K562 (cell line): ENCODE results near the gene PTPN9. TPM values are rescaled to one million over a fixed set of nuclear protein-coding genes. Genes with fewer than 3 reads are reported as not detected.

Experiments
- HDAC2 ChIP-seq: fragments of 450-650 bp; IDR thresholded peaks from 2 replicates; pipeline ENCODE4 v1.6.1; 2016; ENCODE audit warnings: mild to moderate bottlenecking
- MAZ ChIP-seq, 2 experiments: fragments of 450-650 bp in 1 of 2; sonication (generic) in 1 of 2; formaldehyde crosslinking; IDR thresholded peaks in 1 of 2; conservative IDR thresholded peaks in 1 of 2; 2 replicates each; pipeline versions ENCODE4 v1.4.0 to v1.5.0; 2020; ENCODE audit warnings: mild to moderate bottlenecking in 1 of 2, missing genetic modification reagents in 1 of 2
- ZNF696 ChIP-seq: fragments of 250-450 bp; sonication (Bioruptor Pico); conservative IDR thresholded peaks from 2 replicates; pipeline ENCODE4 v1.4.0; 2020; ENCODE audit warnings: mild to moderate bottlenecking, moderate library complexity
- polyA plus RNA-seq, 8 experiments: library from polyadenylated mRNA; depleted of rRNA in 4 of 8; stranded (reverse) in 5 of 8; unstranded in 3 of 8; fragments of >200 nt; fragmentation: Nextera tagmentation in 2 of 8; fragmentation: Illumina TruSeq in 1 of 8; extraction: Ambion mirVana in 2 of 8; extraction: Trizol in 1 of 8; gene quantifications; 2 replicates each; pipeline versions ENCODE4 v1.2.1 to v1.2.3, GENCODE V29; 2011 to 2014; ENCODE audit warnings: inconsistent platforms in 1 of 8, missing spikeins in 1 of 8
- total RNA-seq, 7 experiments: library from RNA; depleted of rRNA in 6 of 7; stranded (reverse); fragments of >200 nt in 6 of 7; fragmentation: Illumina TruSeq in 2 of 7; extraction: Trizol in 2 of 7; gene quantifications; 2 replicates each; pipeline versions ENCODE4 v1.2.1 to v1.2.3, GENCODE V29; 2011 to 2021; ENCODE audit warnings: low replicate concordance in 1 of 7
- TF ChIP-seq, protein P1 (sequence below), 2 experiments: fragments of 450-650 bp; conservative IDR thresholded peaks; 2 replicates each; pipeline ENCODE4 v1.6.1; 2017; ENCODE audit warnings: mild to moderate bottlenecking in 2 of 2, moderate library complexity in 2 of 2
- TF ChIP-seq, protein P2 (sequence below), 2 experiments: fragments of 250-450 bp in 1 of 2; fragments of 450-650 bp in 1 of 2; sonication (Bioruptor Pico) in 1 of 2; IDR thresholded peaks; 2 replicates each; pipeline versions ENCODE4 v1.6.1 to v1.8.0; 2016 to 2021; ENCODE audit warnings: mild to moderate bottlenecking in 2 of 2, moderate library complexity in 2 of 2, missing compliant biosample characterization in 1 of 2, missing genetic modification characterization in 1 of 2
- TF ChIP-seq, protein P3 (sequence below): fragments of 450-650 bp; conservative IDR thresholded peaks from 2 replicates; pipeline ENCODE4 v1.6.1; 2016; ENCODE audit warnings: missing genetic modification characterization, low read depth, mild to moderate bottlenecking, control low read depth, missing compliant biosample characterization
- TF ChIP-seq, protein P4 (sequence below): fragments of 450-650 bp; IDR thresholded peaks from 2 replicates; pipeline ENCODE4 v1.6.1; 2016; ENCODE audit warnings: missing biosample characterization, missing genetic modification characterization

Gene PTPN9
- total and polyA plus RNA-seq, 9 of the 15 experiments (the other 6 are each of a cell fraction or from before 2014, with no cell fraction given) = 5.0 to 24.0 (median 14.2) TPM

DNA sequence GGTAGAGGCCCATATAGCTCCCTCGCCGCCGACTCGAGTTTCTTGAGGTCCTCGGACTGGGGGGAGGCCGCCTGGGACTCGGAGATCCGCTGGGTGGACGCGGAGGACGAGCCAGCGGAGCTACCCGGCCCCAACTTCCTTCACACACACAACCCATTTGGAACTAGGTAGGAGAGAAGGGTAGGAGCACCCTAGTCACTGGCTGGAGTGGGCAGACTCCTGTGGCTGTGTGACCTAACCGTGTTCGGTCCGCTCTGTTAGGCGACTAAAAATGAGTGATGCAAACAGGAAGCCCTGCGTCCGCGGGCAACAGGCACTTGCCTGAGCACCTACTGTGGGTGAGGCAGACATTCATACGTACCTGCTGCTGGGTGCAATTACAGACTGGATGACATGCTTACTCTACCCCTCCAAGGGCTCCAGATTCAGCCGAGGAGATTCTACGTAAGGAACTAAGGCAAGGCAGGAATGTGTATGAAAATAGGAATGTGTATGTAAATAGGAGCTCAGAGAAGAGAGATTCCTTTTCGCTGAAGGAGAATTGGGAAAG is 123.1 kb downstream of the PTPN9 start (continued):
- TF ChIP-seq, protein P1, sequence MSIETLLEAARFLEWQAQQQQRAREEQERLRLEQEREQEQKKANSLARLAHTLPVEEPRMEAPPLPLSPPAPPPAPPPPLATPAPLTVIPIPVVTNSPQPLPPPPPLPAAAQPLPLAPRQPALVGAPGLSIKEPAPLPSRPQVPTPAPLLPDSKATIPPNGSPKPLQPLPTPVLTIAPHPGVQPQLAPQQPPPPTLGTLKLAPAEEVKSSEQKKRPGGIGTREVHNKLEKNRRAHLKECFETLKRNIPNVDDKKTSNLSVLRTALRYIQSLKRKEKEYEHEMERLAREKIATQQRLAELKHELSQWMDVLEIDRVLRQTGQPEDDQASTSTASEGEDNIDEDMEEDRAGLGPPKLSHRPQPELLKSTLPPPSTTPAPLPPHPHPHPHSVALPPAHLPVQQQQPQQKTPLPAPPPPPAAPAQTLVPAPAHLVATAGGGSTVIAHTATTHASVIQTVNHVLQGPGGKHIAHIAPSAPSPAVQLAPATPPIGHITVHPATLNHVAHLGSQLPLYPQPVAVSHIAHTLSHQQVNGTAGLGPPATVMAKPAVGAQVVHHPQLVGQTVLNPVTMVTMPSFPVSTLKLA (conservative IDR thresholded peaks at IDR 0.05) = peak in 1 of 2 experiments; percentile 16; a peak in 1 of 4 replicates
- TF ChIP-seq, protein P2, sequence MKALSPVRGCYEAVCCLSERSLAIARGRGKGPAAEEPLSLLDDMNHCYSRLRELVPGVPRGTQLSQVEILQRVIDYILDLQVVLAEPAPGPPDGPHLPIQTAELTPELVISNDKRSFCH (CRISPR knock-in tag; IDR thresholded peaks at IDR 0.05) = no peak
- TF ChIP-seq, protein P2 (tag; IDR thresholded peaks at IDR 0.05) = 0 out of 2 replicates have a peak, but pooled peaks have one; percentile 16
- TF ChIP-seq HDAC2 (no peak), ZNF696 (CRISPR knock-in tag) (no peak), MAZ (CRISPR knock-in tag; conservative IDR thresholded peaks at IDR 0.05 in 1 of 2, IDR thresholded peaks at IDR 0.05 in 1 of 2) (peak in 1 of 2 experiments; percentile 52; a peak in 1 of 4 replicates)
- TF ChIP-seq, protein P3, sequence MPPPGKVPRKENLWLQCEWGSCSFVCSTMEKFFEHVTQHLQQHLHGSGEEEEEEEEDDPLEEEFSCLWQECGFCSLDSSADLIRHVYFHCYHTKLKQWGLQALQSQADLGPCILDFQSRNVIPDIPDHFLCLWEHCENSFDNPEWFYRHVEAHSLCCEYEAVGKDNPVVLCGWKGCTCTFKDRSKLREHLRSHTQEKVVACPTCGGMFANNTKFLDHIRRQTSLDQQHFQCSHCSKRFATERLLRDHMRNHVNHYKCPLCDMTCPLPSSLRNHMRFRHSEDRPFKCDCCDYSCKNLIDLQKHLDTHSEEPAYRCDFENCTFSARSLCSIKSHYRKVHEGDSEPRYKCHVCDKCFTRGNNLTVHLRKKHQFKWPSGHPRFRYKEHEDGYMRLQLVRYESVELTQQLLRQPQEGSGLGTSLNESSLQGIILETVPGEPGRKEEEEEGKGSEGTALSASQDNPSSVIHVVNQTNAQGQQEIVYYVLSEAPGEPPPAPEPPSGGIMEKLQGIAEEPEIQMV (tag) = peak; percentile 55; the same call in 1 of the 2 replicates
- TF ChIP-seq, protein P4, sequence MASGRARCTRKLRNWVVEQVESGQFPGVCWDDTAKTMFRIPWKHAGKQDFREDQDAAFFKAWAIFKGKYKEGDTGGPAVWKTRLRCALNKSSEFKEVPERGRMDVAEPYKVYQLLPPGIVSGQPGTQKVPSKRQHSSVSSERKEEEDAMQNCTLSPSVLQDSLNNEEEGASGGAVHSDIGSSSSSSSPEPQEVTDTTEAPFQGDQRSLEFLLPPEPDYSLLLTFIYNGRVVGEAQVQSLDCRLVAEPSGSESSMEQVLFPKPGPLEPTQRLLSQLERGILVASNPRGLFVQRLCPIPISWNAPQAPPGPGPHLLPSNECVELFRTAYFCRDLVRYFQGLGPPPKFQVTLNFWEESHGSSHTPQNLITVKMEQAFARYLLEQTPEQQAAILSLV (tag) = no peak
